GM20431 (cell line): ENCODE measurements around the gene BCL2L13.
"Not testable (repeated sequence)": the region's sequence is repeated elsewhere in the genome, so short reads cannot be mapped to it uniquely, and the experiment has no call there.

Experiments used
- in situ Hi-C: fragments of 300-500 bp; cut with MseI, MboI; formaldehyde crosslinking; loops from one replicate; pipeline ENCODE4 v1.15.0; 2020; ENCODE audit warnings: low sequenced_read_pairs; ENCODE audit not compliant: unreplicated experiment

Gene BCL2L13

DNA sequence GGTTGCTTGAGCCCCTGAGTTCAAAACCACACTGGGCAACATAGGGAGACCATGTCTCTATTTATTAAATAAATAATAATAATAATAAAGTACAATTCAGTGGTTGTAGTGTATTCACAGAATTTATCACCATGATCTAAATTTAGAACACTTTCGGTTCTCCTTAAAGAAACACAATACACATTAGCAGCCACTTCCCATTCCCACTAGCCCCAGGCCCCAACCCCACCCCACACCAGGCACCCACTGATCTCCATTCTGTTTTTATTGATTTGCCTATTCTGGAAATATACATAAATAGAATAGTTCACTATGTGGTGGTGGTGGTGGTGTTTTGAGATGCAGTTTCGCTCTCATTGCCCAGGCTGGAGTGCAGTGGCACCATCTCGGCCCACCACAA, 45.7 kb downstream of the BCL2L13 start:
- in situ Hi-C loops, result no loop called here

DNA sequence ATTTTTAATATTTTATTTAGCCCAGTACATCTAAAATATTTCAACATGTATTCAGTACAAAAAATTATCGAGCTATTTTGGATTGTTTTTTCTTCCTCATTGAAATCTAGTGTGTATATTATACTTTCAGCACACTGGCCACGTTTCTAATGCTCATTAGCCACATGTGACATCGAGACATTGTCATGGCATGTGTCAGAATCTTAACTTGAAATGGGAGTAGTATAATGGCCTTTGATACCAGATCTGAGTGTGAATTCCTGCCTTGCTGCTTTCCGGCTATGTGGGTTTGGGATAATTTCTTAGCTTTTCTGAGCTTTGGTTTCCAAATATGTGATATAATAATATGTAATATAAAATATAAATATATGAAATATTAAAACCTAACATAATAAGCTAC, 54.3 kb downstream of the BCL2L13 start:
- in situ Hi-C loops, result no loop called here

DNA sequence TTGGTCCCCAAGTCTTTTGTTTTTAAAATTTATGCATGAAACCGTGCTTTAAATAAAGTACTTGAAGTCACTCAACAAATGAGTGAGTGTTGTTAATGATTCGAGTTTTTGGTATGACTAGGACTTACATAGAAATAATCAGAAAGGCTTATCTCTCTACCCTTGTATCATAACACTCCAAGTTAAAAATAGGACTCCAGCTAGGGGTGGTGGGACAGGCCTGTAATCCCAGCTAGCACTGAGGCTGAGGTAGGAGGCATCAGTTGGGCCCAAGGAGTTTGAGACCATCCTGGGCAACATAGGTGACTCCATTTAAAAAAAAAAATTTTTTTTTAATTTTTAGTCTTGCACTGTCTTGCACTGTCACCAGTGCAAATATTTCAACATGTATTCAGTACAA, 55.6 kb downstream of the BCL2L13 start:
- in situ Hi-C loops, result no loop called here

DNA sequence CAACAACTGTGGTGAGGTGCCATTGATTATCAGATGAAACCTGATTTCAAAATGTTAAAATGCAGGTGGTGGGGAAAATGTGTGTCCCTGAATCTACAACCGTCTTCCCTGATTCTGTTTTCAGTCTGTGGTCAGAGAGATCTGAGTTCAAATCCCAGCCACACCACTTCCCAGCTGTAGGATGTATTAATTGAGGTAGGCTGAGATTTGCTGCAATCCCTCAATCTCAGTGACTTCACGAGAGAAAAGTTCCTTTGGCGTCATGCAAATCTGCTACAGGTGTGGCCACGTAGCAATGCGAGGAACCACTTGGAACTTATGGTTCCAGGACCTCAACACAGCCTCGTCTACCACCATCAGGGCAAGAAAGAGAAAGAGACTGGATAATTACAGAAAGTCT, 56.2 kb downstream of the BCL2L13 start:
- in situ Hi-C loops, result no loop called here

DNA sequence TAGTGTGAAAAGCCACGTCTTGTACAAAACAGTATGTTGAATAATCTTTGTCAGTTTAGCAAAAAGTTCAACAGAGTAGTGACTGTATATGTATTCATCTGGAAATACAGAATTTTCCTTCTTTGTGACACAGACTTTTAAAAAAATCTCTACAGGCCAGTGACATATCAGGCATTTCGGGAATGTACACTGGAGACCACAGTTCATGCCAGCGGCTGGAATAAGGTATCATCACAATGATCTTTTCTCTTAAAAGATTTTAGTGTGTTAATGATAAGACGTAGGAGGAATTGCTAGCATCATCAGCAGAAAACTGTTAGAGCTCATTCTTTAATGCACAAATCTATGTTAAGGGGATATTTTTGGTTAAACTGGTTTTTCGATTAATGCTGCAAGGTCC, 57.4 kb downstream of the BCL2L13 start:
- in situ Hi-C loops, result no loop called here

DNA sequence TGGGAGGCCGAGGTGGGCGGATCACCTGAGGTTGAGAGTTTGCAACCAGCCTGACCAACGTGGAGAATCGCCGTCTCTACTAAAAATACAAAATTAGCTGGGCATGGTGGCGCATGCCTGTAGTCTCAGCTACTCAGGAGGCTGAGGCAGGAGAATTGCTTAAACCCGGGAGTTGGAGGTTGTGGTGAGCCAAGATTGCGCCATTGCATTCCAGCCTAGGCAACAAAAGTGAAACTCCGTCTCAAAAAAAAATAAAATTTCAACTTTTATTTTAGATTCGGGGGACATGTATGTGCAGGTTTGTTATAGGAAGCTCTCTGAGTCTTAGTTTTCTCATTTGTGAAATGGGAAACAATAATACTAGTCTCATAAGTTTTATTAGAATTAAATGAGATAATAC, 58.6 kb downstream of the BCL2L13 start:
- in situ Hi-C loops, result not testable (repeated sequence)

DNA sequence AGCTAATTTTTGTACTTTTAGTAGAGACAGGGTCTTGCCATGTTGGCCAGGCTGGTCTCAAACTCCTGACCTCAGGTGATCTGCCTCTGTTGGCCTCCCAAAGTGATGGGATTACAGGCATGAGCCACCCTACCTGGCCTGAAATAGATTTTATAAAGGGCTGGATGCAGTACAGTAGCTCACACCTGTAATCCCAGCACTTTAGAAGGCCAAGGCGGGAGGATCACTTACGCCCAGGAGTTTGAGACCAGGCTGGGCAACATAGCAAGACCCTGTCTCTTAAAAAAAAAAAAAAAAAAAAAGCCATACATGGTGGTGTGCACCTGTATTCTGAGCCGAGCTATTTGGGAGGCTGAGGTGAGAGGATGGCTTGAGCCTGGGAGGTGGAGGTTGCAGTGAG, 59.7 kb downstream of the BCL2L13 start:
- in situ Hi-C loops, result not testable (repeated sequence)

DNA sequence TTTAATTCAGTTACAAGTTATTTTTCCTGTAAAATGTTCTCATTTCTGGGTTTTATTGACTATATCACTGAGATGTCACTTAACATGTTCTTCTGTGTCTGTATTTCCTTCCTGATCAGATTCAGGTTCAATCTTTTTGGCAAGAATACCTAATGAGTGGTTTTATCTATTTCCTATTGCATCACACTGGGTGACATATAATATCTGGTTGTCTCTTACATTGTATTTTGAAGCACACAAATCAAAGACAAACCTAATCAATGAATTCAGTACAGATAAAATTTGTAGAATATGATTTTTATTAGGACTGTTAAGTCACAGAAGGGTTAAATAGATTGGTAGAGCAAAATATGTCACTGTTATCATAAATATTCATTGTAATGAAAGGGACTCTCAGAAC, 60.4 kb downstream of the BCL2L13 start:
- in situ Hi-C loops, result no loop called here

DNA sequence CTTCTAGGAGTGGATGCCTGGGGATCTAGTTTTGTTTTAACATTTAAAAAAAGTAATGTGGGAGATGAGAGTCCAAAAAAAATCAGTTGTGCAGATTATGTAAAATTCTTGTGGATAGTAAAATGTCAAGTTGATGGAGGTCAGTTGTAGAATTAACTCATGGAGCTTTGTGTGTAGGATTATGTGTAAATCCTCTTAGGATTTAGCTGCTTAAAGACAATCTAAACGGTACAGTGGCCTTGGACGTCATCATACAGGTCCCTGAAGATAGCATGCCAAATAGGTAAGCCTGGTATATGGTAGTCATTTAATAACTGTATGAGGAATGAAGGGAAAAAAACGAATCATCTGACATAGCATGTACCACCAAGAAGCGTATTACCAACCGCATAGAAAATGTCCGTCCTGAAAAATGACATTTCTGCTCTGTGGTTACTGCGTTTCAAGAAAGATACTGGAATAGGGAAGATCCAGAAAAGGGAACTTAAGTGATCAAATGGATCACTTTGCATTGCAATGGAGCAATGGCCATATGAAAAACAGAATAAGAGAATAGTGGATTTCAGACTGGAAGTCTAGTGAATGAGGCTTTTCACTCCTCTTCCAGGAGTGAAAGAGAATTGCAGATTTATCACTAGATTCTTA, 61.3 kb downstream of the BCL2L13 start:
- in situ Hi-C loops, result no loop called here

DNA sequence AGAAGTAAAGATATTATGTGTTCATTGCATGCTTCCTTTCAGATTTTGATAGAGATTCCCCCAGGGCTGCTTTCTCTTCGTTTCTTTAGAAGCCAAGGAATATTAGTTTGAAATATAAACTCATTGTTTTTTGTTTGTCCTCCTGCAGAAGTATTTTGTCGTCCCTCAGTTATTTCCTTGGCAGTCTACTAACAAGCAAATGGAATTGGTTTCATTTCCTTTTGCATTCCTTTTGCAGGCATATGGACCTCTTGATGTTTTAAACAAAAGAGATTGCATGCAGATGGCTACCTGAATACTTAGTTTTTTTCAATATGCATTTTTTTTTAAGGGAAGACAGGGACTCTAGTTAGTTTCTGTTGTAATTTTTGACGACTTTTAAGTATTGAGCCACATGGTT, 62.2 kb downstream of the BCL2L13 start:
- in situ Hi-C loops, result no loop called here

DNA sequence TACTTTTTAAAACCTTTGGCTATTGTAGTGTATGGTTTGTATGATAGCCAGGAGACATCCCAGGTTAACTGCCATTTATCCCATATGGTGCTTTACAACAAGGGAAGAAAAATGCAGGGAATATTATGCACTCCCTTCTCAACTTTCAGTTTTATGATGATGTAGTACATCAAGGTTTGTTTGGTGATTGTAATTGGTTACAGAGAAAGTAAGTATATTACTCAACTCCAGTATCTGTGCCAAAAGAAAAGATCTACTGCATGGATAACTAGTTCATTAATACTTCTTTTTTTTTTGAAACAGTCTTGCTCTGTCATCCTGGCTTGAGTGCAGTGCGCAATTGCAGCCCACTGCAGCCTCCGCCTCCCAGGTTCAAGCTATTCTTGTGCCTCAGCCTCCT, 65.3 kb downstream of the BCL2L13 start:
- in situ Hi-C loops, result no loop called here

DNA sequence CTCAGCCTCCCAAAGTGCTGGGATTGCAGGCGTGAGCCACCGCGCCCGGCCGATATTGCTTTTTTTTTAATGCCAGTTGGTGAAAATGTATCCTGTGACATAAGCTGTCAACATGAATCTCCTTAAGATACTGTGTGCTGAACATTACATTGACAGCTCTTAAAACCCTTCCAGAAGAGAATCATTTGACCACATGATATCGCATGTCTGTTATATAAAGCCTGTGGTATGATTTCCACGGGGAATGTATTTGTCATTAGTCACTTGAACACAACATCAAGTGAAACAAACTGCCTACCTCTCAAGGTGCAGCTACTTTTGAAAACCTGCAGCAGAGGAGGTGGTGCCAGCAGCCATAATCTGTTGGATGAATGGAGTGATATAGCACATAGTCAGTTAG, 67.0 kb downstream of the BCL2L13 start:
- in situ Hi-C loops, result no loop called here

DNA sequence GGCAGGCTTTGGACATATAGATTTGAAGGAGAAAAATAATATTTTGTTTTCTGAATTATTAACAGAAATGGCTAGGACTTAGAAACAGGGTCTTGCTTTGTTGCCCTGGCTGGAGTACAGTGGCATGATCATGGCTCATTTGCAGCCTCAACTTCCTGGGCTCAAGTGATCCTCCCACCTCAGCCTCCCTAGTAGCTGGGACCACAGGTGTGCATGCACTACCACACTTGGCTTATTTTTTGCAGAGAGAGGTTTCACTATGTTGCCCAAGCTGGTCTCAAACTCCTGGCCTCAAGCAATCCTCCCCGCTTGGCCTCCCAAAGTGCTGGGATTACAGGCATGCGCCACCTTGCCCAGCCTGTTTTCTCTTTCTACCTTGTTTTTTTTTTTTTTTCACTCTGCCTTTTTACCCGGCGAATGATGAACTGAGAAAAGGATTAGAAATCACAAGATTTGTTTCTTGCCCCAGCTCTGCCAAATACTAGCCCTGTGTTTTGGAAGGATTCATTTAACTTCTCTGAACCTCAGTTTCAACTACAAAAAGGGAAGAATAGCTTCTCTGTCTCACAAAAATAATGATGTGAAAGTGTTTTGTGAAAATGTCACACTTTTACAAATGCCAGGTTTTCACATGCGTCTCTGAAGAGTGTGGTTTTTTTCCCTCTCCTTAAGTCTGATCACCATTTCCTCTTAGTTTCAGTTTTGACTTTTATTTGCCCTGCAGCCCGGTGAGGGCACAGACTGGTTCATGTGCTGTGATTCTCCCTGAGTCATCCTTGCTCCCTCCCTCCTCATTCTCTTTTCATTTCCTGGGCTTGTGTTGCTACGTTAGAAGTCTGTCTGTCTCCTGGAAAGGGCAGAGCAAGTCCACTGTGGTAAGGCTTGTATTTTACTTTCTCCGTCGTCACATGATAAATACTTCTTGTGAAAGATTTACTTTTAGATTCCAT, 67.7 kb downstream of the BCL2L13 start:
- in situ Hi-C loops, result no loop called here

DNA sequence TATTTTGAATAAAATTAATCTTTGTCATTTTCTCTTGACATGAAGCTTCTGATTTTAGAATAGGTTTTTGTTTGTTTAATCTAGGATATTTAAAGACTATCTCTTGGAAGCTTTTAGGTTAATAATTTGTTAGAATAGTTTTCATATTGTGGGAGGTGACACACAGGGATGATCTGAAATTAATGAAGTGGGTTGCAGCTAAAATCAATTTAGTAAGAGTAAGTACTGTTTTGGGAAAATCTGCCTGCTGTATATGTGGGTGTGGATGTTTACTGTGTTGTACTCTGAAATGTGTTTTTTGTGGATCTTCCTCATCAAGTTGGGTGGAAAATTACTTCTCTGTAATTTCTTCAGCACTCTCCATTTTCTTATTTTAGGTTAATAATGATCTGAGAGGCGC, 68.4 kb downstream of the BCL2L13 start:
- in situ Hi-C loops, result no loop called here

DNA sequence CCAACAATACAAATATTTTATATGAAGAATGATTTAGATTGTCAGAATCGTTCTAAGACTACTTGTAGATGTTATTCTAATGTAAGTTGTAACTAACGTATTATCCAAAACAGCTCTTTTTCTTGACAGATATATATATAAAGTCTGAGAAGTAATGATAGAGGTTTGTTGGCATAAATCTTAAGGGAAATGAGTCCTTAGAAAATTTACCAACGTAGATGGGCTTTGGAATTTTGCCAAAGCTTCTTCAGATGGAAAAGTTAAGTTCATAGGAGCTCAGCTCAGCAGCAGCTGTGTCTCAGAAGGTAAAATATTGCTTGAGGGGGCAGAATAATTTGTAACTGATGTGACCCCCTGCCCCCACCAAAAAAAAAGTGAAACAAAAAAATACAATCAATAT, 69.0 kb downstream of the BCL2L13 start:
- in situ Hi-C loops, result no loop called here

DNA sequence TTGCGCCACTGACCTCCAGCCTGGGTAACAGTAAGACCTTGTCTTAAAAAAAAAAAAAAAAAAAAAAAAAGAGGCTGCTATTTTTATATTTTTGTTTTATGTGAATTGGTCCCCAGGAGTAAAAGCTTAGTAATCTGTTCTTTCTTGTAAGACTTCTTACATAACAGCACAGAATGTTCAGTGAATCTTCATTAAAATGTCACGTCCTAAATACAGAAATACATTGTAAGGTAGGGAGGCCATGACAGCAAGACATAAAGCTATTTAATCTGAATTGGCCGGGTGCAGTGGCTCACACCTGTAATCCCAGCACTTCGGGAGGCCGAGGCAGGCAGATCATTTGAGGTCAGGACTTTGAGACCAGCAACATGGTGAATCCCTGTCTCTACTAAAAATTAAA, 71.5 kb downstream of the BCL2L13 start:
- in situ Hi-C loops, result no loop called here

DNA sequence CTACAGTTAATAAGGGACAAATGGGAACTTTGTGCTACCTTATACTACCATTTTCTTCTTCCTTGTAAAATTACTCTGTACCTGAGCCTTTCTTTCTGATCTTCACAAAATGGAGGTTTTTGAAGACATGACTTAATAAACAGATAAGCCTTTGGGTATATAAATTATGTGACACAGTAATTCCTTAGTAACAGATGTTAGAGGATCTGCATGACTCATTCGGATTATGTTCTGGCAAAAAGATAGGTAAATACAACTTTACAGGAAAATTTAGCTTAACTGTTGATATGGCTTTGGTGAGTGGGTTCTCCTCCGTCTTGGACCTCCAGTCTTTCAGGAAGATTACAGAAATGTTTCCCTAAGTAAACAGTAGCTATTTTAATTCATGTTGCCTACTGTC, 73.9 kb downstream of the BCL2L13 start:
- in situ Hi-C loops, result no loop called here

DNA sequence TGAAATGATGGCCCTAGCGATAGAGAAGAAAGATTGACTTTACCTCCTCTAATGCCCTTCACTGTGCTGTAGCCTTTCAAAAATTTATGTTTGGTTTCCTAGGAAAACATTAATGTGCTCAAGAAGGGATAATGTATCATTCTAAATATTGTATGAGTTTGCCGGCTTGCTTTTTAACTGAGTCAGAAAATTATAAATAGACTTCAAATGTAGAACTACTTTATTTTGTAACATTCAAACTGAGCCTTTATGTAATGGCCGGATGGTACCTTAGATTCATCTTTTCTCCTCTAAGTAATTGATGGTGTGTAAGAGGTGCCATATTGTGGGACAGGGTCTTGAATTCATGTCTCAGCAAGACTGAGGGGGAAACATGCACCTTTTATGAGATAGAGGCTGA, 78.0 kb downstream of the BCL2L13 start:
- in situ Hi-C loops, result no loop called here

DNA sequence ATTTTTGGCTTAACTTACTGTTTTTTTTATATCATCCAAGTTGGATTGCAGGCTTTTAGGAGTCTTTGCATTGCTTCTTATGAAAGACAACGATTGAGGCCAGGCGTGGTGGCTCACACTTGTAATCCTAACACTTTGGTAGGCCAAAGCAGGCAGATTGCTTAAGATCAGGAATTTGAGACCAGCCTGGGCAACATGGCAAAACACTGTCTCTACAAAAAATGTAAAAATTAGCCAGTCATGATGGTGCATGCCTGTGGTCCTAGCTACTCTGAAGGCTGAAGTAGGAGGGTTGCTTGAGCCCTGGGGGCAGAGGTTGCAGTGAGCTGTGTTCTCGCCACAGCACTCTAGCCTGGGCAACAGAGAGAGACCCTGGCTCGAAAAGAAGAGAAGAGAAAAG, 79.2 kb downstream of the BCL2L13 start:
- in situ Hi-C loops, result no loop called here

DNA sequence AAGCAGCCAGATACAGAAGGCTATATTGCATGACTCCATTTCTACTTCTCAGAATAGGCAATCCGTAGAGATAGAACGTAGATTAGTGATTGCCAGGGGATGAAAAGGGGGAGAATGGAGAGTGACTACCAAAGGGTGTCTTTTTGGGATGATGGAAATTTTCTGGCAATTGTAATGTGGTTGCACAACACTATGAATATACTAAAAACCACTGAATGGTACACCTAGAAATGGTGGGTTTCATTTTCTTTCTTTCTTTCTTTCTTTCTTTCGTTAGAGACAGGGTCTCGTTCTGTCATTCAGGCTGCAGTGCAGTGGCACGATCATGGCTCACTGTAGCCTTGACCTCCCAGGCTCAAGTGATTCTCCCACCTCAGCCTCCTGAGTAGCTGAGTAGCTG, 81.4 kb downstream of the BCL2L13 start:
- in situ Hi-C loops, result no loop called here

DNA sequence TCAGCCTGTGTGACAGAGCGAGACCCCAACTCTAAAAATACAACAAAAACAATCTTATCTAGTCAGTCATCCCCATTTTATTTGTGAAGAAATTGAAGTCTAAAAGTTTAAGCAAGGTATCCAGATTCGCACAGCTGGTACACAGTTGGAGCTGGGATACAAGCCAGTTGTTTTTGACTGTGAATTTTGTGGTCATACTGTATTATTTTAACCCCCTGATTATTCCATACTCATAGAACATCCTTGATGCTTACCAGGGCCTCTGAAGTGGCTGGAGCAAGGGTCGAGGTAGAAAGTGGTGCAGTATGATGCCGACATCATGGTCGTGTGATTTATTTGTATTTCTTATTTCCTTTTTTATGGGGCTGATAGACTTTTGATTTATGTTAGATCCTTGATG, 85.7 kb downstream of the BCL2L13 start:
- in situ Hi-C loops, result no loop called here
